GM12878 (cell line): ENCODE data around the gene CD84. TPM values are rescaled to one million over a fixed set of nuclear protein-coding genes. Genes with fewer than 3 reads are reported as not detected.

Source experiments
- ATAC-seq: fragments of 200-7000 bp; cut with Tn5 transposase; 3 replicates; pipeline ENCODE4 v1.9.1; 2020; ENCODE audit warnings: mild to moderate bottlenecking, moderate library complexity
- BruUV-seq: library from RNA; stranded (reverse); fragments of 400-500 nt; replicated peaks from 2 replicates; lab custom pipeline; 2021; lab: Mats Ljungman, UMichigan
- CTCF ChIA-PET: fragments of 300-600 bp; sonication (Branson Sonifier 250); formaldehyde crosslinking; extraction: SDS; loops from one replicate; lab custom pipeline; 2021; ENCODE audit warnings: inconsistent platforms; lab: Yijun Ruan, JAX
- POLR2A ChIA-PET: fragments of 350-600 bp; formaldehyde crosslinking; extraction: SDS; loops from one replicate; lab custom pipeline; 2021; ENCODE audit warnings: inconsistent platforms; lab: Charles Lee
- RAD21 ChIA-PET: fragments of 300-600 bp; sonication (Branson Sonifier 250); formaldehyde crosslinking; loops from one replicate; lab custom pipeline; 2023; ENCODE audit warnings: antibody characterized with exemption; ENCODE audit not compliant: unreplicated experiment; lab: Charles Lee
- SMC1A ChIA-PET: fragments of 300-600 bp; sonication (Branson Sonifier 250); formaldehyde crosslinking; loops from one replicate; lab custom pipeline; 2023; ENCODE audit not compliant: unreplicated experiment, uncharacterized antibody; lab: Charles Lee
- DNase-seq: peaks from one replicate; pipeline ENCODE4 v3.0.0-alpha.2; 2011; ENCODE audit warnings: low read depth, low spot score
- FAIRE-seq: peaks from 3 replicates; lab custom pipeline; 2011; peaks lifted over from hg19 to GRCh38; lab: Jason Lieb, UNC
- H2AFZ ChIP-seq: 2 replicates; pipeline ENCODE4 v1.6.0; 2011; ENCODE audit warnings: low read depth, low read length, control low read depth; ENCODE audit not compliant: control insufficient read depth
- H3K27ac ChIP-seq: 2 replicates; pipeline ENCODE4 v1.5.1; 2011; ENCODE audit warnings: control low read depth; ENCODE audit not compliant: control insufficient read depth, insufficient read depth
- H3K27me3 ChIP-seq, 2 experiments: replicated peaks in 1 of 2; 2 replicates each; pipeline versions ENCODE4 v1.6.0 to v1.6.1; 2011; ENCODE audit warnings: low read length in 1 of 2; ENCODE audit not compliant: control insufficient read depth in 2 of 2, insufficient read depth in 2 of 2
- H3K36me3 ChIP-seq, 2 experiments: 2 replicates each; pipeline ENCODE4 v1.5.1; 2011; ENCODE audit warnings: low read length in 1 of 2; ENCODE audit not compliant: control insufficient read depth in 2 of 2, insufficient read depth in 2 of 2
- H3K4me1 ChIP-seq: 2 replicates; pipeline ENCODE4 v1.6.1; 2011; ENCODE audit warnings: mild to moderate bottlenecking, low read length, moderate library complexity, mixed read lengths; ENCODE audit not compliant: control insufficient read depth, insufficient read depth
- H3K4me2 ChIP-seq: 2 replicates; pipeline ENCODE4 v1.6.0; 2011; ENCODE audit warnings: control low read depth; ENCODE audit not compliant: control insufficient read depth, insufficient read depth
- H3K4me3 ChIP-seq: fragments of 200-600 bp; sonication (generic); 2 replicates; pipeline ENCODE4 v1.5.1; 2016
- H3K79me2 ChIP-seq: 2 replicates; pipeline ENCODE4 v1.6.0; 2011; ENCODE audit warnings: low read length; ENCODE audit not compliant: control insufficient read depth, insufficient read depth
- H3K9ac ChIP-seq: 2 replicates; pipeline ENCODE4 v1.8.0; 2011; ENCODE audit warnings: low read length, control low read depth, mixed read lengths; ENCODE audit not compliant: control insufficient read depth, insufficient read depth
- H3K9me3 ChIP-seq: replicated peaks from 3 replicates; pipeline ENCODE4 v1.5.1; 2011; ENCODE audit warnings: mild to moderate bottlenecking, low read length; ENCODE audit not compliant: control insufficient read depth, insufficient read depth
- H4K20me1 ChIP-seq: 2 replicates; pipeline ENCODE4 v1.6.0; 2011; ENCODE audit not compliant: control insufficient read depth, insufficient read depth
- BCL11A ChIP-seq: IDR thresholded peaks from 2 replicates; pipeline ENCODE4 v1.6.1; 2011; ENCODE audit warnings: low read depth, low read length
- CEBPB ChIP-seq, 2 experiments: fragments of 150-350 bp in 1 of 2; IDR thresholded peaks; 2 replicates each; pipeline ENCODE4 v1.6.1; 2012 to 2014; ENCODE audit warnings: low read depth in 2 of 2, low read length in 2 of 2, borderline replicate concordance in 1 of 2, inconsistent platforms in 1 of 2
- MTA2 ChIP-seq: fragments of 450-650 bp; IDR thresholded peaks from 2 replicates; pipeline ENCODE4 v1.6.1; 2016; ENCODE audit warnings: low read depth, mild to moderate bottlenecking, moderate library complexity
- PML ChIP-seq: IDR thresholded peaks from 2 replicates; pipeline ENCODE4 v1.6.1; 2012; ENCODE audit warnings: low read length, inconsistent platforms
- POLR2A ChIP-seq: IDR thresholded peaks from 2 replicates; pipeline ENCODE4 v1.6.1; 2011; ENCODE audit warnings: low read depth, mild to moderate bottlenecking, low read length
- POU2F2 ChIP-seq: IDR thresholded peaks from 3 replicates; pipeline ENCODE4 v1.6.1; 2011; ENCODE audit warnings: low read depth, mild to moderate bottlenecking, low read length, borderline replicate concordance
- RUNX3 ChIP-seq: IDR thresholded peaks from 2 replicates; pipeline ENCODE4 v1.6.1; 2012; ENCODE audit warnings: low read length, inconsistent platforms
- SMC3 ChIP-seq: IDR thresholded peaks from 2 replicates; pipeline ENCODE4 v1.6.1; 2011; ENCODE audit warnings: low read length, improper control_type of control experiment, borderline replicate concordance
- SPI1 ChIP-seq: IDR thresholded peaks from 2 replicates; pipeline ENCODE4 v1.6.1; 2011; ENCODE audit warnings: low read depth, mild to moderate bottlenecking, low read length, moderate library complexity, borderline replicate concordance; ENCODE audit not compliant: insufficient read depth
- STAT1 ChIP-seq: fragments of 450-650 bp; conservative IDR thresholded peaks from 2 replicates; pipeline ENCODE4 v1.6.1; 2014; ENCODE audit warnings: antibody characterized with exemption, mild to moderate bottlenecking
- ZNF274 ChIP-seq: IDR thresholded peaks from one replicate; pipeline ENCODE4 v1.8.0; 2011; ENCODE audit not compliant: insufficient read length, insufficient read depth
- WGBS: methylation state at CpG from one replicate; pipeline ENCODE4 v1.1.6; 2016; ENCODE audit warnings: low lambda C conversion rate; ENCODE audit not compliant: insufficient replicate concordance, insufficient coverage; ENCODE audit errors: missing lambda C conversion rate; 5-methylcytosine and 5-hydroxymethylcytosine counted together
- in situ Hi-C: fragments of 300-500 bp; cut with MboI; formaldehyde crosslinking; loops from 9 replicates; pipeline ENCODE4 v1.14.3; 2018; ENCODE audit warnings: mixed read lengths
- intact Hi-C: fragments of 100-400 bp; cut with micrococcal nuclease; formaldehyde crosslinking; loops from one replicate; pipeline ENCODE4 v1.14.2; 2022; ENCODE audit not compliant: unreplicated experiment
- polyA plus RNA-seq, 11 experiments: library from polyadenylated mRNA; depleted of rRNA in 4 of 11; unstranded in 6 of 11; stranded (reverse) in 5 of 11; fragments of >200 nt; fragmentation: Nextera tagmentation in 4 of 11; fragmentation: Illumina TruSeq in 1 of 11; extraction: Ambion mirVana in 4 of 11; extraction: Trizol in 1 of 11; gene quantifications; 1 replicate in 1 of 11; 2 replicates in 10 of 11; pipeline versions ENCODE4 v1.2.1 to v1.2.3, GENCODE V29; 2011 to 2016; ENCODE audit warnings: inconsistent platforms in 2 of 11, missing spikeins in 2 of 11, low read depth in 1 of 11
- total RNA-seq, 4 experiments: library from RNA; depleted of rRNA in 3 of 4; stranded (reverse); fragments of >200 nt in 3 of 4; fragmentation: Illumina TruSeq in 1 of 4; extraction: Trizol in 1 of 4; gene quantifications; 2 replicates each; pipeline versions ENCODE4 v1.2.1 to v1.2.3, GENCODE V29; 2013 to 2021
- TF ChIP-seq, protein P1 (sequence below): fragments of 450-650 bp; IDR thresholded peaks from 2 replicates; pipeline ENCODE4 v1.6.1; 2017; ENCODE audit warnings: mild to moderate bottlenecking, moderate library complexity
- TF ChIP-seq, protein P2 (sequence below): IDR thresholded peaks from 2 replicates; pipeline ENCODE4 v1.6.1; 2011; ENCODE audit warnings: borderline replicate concordance, low read depth, mild to moderate bottlenecking, moderate library complexity, low read length; ENCODE audit not compliant: insufficient read depth, poor library complexity, severe bottlenecking
- TF ChIP-seq, protein P3 (sequence below): IDR thresholded peaks from 2 replicates; pipeline ENCODE4 v1.6.1; 2012; ENCODE audit warnings: low read length, inconsistent platforms

The CD84 gene
- total and polyA plus RNA-seq, 10 of the 15 experiments (the other 5 are each of a cell fraction or from before 2014, with no cell fraction given) = 3.4 to 20.3 (median 11.7) TPM

DNA sequence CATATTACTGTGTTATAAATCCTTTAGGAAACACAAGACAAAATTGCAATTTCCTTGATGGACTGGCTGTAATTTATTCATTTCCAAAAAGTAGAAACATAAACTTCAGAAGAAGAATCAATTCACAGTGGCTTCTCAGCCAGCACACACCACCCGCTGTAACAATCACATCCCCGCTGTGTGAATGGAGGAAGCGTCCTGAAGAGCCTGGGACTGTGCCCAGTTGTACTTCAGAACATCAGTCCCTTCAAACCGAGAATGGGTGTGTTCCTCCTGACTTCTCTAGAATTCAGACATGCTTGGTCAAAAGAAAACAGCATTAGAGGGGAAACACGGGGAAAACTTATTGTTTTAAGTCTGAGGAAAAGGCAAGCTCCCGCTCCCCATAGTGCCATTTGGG, 28.8 kb upstream of the CD84 start:
- Histone ChIP-seq H3K79me2 (no peaks in the 10 kb centered on the region), H4K20me1 (no peaks in the 10 kb centered on the region), H3K4me2 (no peak overlapping the region), H3K9me3 (peaks cover 6% of the 10 kb centered on the region), H3K4me1 (peaks cover 30% of the 10 kb centered on the region), H3K9ac (no peak overlapping the region), H2AFZ (no peak overlapping the region), H3K27me3 (no peaks in the 10 kb centered on the region), H3K4me3 (no peak overlapping the region), H3K27ac (peak overlapping the region; percentile 45), H3K36me3 (peaks cover 13 to 17% of the 10 kb centered on the region in 2 experiments)
- no TSS peak for BruUV-seq
- FAIRE-seq (no peak), ATAC-seq (peak; percentile 9; the same call in 2 of the 3 replicates), DNase-seq (no peak)
- CTCF ChIA-PET = interaction anchor here (0.6 to 9.9 kb wide), 16 partner anchors 10 to 266 kb away, joined by 3 to 355 read pairs (median 4); partner anchors contain the start of genes CD84 and SLAMF6
- POLR2A ChIA-PET = interaction anchor here (0.9 to 5.3 kb wide), 6 partner anchors 12 to 179 kb away, joined by 3 to 45 read pairs (median 10); partner anchors contain the start of gene CD84
- SMC1A ChIA-PET = interaction anchor here (0.9 to 7.1 kb wide), 17 partner anchors 11 to 254 kb away, joined by 3 to 395 read pairs (median 7); partner anchors contain the start of gene SLAMF6
- 43% methylated on average over 6 of the region's 6 CpGs for WGBS
- intact Hi-C loops = loop anchor here (5.0 kb wide), 2 partner anchors 266 to 416 kb away; partner anchors contain the start of genes CASQ1, COPA and NCSTN
- in situ Hi-C loops = loop anchor here (5.0 kb wide), 2 partner anchors 61 to 181 kb away; no protein-coding TSS in a partner anchor
- RAD21 ChIA-PET = interaction anchor here (0.9 to 8.3 kb wide), 8 partner anchors 14 to 316 kb away, joined by 3 to 257 read pairs (median 14); partner anchors contain the start of gene CD84
- TF ChIP-seq SMC3 (no peak), POU2F2 (0 out of 3 replicates have a peak, but pooled peaks have one; percentile 36), BCL11A (no peak), ZNF274 (no peak), CEBPB (IDR thresholded peaks at IDR 0.05; ENCODE audit: borderline replicate concordance in 1 of 2, low read depth in 2 of 2, low read length in 2 of 2) (no peak), STAT1 (no peak), PML (0 out of 2 replicates have a peak, but pooled peaks have one; percentile 30), SPI1 (no peak), RUNX3 (no peak), MTA2 (0 out of 2 replicates have a peak, but pooled peaks have one; percentile 16), POLR2A (0 out of 2 replicates have a peak, but pooled peaks have one; percentile 45)
- TF ChIP-seq, protein P1, sequence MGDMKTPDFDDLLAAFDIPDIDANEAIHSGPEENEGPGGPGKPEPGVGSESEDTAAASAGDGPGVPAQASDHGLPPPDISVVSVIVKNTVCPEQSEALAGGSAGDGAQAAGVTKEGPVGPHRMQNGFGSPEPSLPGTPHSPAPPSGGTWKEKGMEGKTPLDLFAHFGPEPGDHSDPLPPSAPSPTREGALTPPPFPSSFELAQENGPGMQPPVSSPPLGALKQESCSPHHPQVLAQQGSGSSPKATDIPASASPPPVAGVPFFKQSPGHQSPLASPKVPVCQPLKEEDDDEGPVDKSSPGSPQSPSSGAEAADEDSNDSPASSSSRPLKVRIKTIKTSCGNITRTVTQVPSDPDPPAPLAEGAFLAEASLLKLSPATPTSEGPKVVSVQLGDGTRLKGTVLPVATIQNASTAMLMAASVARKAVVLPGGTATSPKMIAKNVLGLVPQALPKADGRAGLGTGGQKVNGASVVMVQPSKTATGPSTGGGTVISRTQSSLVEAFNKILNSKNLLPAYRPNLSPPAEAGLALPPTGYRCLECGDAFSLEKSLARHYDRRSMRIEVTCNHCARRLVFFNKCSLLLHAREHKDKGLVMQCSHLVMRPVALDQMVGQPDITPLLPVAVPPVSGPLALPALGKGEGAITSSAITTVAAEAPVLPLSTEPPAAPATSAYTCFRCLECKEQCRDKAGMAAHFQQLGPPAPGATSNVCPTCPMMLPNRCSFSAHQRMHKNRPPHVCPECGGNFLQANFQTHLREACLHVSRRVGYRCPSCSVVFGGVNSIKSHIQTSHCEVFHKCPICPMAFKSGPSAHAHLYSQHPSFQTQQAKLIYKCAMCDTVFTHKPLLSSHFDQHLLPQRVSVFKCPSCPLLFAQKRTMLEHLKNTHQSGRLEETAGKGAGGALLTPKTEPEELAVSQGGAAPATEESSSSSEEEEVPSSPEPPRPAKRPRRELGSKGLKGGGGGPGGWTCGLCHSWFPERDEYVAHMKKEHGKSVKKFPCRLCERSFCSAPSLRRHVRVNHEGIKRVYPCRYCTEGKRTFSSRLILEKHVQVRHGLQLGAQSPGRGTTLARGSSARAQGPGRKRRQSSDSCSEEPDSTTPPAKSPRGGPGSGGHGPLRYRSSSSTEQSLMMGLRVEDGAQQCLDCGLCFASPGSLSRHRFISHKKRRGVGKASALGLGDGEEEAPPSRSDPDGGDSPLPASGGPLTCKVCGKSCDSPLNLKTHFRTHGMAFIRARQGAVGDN = 0 out of 2 replicates have a peak, but pooled peaks have one; percentile 33
- TF ChIP-seq, protein P2, sequence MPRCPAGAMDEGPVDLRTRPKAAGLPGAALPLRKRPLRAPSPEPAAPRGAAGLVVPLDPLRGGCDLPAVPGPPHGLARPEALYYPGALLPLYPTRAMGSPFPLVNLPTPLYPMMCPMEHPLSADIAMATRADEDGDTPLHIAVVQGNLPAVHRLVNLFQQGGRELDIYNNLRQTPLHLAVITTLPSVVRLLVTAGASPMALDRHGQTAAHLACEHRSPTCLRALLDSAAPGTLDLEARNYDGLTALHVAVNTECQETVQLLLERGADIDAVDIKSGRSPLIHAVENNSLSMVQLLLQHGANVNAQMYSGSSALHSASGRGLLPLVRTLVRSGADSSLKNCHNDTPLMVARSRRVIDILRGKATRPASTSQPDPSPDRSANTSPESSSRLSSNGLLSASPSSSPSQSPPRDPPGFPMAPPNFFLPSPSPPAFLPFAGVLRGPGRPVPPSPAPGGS = peak; percentile 5
- TF ChIP-seq, protein P3, sequence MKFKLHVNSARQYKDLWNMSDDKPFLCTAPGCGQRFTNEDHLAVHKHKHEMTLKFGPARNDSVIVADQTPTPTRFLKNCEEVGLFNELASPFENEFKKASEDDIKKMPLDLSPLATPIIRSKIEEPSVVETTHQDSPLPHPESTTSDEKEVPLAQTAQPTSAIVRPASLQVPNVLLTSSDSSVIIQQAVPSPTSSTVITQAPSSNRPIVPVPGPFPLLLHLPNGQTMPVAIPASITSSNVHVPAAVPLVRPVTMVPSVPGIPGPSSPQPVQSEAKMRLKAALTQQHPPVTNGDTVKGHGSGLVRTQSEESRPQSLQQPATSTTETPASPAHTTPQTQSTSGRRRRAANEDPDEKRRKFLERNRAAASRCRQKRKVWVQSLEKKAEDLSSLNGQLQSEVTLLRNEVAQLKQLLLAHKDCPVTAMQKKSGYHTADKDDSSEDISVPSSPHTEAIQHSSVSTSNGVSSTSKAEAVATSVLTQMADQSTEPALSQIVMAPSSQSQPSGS = no peak
